Neutrophil (primary cell): ENCODE results near the gene SIGMAR1.

ENCODE experiments used
- H3K27ac ChIP-seq: fragments of 200-600 bp; sonication (generic); 2 replicates; pipeline ENCODE4 v1.5.1; 2016; ENCODE audit warnings: mild to moderate bottlenecking, moderate library complexity
- H3K27me3 ChIP-seq: fragments of 200-600 bp; sonication (generic); 2 replicates; pipeline ENCODE4 v1.6.0; 2016; ENCODE audit warnings: mild to moderate bottlenecking
- H3K36me3 ChIP-seq: fragments of 200-600 bp; sonication (generic); 2 replicates; pipeline ENCODE4 v1.5.1; 2017
- H3K4me1 ChIP-seq, 2 experiments: fragments of 200-600 bp in 1 of 2; sonication (generic) in 1 of 2; 1 replicate in 1 of 2; 2 replicates in 1 of 2; pipeline versions ENCODE4 v1.5.1 to v1.6.1; 2013 to 2016; ENCODE audit warnings: low read depth in 1 of 2, low read length in 1 of 2, mild to moderate bottlenecking in 1 of 2, moderate library complexity in 1 of 2; ENCODE audit not compliant: control insufficient read depth in 1 of 2, insufficient read depth in 1 of 2
- H3K4me3 ChIP-seq, 2 experiments: fragments of 200-600 bp in 1 of 2; sonication (generic) in 1 of 2; 1 replicate in 1 of 2; 2 replicates in 1 of 2; pipeline ENCODE4 v1.5.1; 2013 to 2016; ENCODE audit warnings: low read depth in 1 of 2, low read length in 1 of 2, mild to moderate bottlenecking in 1 of 2, moderate library complexity in 1 of 2
- H3K9me3 ChIP-seq: fragments of 200-600 bp; sonication (generic); 2 replicates; pipeline ENCODE4 v1.5.1; 2016
- CTCF ChIP-seq: fragments of 200-600 bp; sonication (generic); IDR thresholded peaks from 2 replicates; pipeline ENCODE4 v1.5.1; 2016; ENCODE audit warnings: antibody characterized with exemption

SIGMAR1 gene

DNA sequence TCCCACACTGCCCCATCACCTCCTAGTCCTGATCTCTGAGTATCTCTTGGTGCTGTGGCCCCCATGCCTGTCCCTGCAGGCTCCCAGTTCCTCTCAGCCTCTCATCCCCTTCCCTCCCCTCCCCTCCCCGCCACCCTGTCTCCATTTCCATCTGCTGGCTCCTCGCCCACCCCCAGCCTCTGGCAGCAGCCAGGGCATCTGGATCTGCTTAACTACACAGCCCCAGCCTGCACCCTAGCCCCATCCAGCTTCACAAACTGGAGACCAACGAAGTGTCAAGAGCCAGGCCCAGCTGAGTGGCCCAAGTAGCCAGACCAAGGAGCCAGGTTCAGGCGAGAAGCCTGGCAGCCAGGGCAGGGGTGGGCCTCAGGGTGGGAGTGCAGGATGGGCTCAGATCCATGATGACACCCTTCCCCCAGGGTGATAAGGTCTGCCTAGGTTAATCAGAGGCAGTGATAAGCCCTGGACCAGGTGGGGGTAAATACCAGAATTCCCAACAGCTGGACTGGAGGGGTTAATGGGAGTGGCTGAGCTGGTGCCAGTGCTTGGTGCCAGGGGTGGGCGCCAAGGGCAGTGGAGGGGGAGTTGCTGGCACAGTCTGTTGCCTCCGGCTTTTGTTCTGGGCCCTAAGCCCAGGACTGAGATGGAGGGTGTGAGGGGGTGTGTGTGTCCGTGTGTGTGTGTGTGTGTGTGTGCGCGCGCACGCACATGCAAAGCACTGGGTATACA lies 16.9 kb upstream of the SIGMAR1 start:
- H3K36me3 ChIP-seq = peaks cover 9% of the 10 kb centered on the region
- H3K4me3 ChIP-seq = no peak overlapping the region
- H3K4me1 ChIP-seq = peaks cover 6 to 8% of the 10 kb centered on the region in 2 experiments
- TF ChIP-seq CTCF = no peak
- H3K27me3 ChIP-seq = peaks cover 13% of the 10 kb centered on the region
- H3K27ac ChIP-seq = no peak overlapping the region
- no peaks in the 10 kb centered on the region for H3K9me3 ChIP-seq

GRCh38 chr9:34653151-34654072 lies 15.8 kb upstream of the SIGMAR1 start:
- Histone ChIP-seq H3K4me1 (peaks cover 6 to 8% of the 10 kb centered on the region in 2 experiments), H3K4me3 (no peak overlapping the region), H3K27ac (no peak overlapping the region)

GRCh38 chr9:34652602-34653000 lies 15.0 kb upstream of the SIGMAR1 start:
- Histone ChIP-seq H3K27me3 (peaks cover 13% of the 10 kb centered on the region), H3K9me3 (no peaks in the 10 kb centered on the region), H3K36me3 (peaks cover 23% of the 10 kb centered on the region), H3K4me1 (peaks cover 7 to 14% of the 10 kb centered on the region in 2 experiments), H3K27ac (no peak overlapping the region), H3K4me3 (no peak overlapping the region)
- no peak for TF ChIP-seq CTCF

More at GRCh38 chr9:34653151-34654072, 15.8 kb upstream of the SIGMAR1 start:
- H3K36me3 ChIP-seq = peaks cover 20% of the 10 kb centered on the region
- no peak for TF ChIP-seq CTCF
- H3K9me3 ChIP-seq = no peaks in the 10 kb centered on the region
- H3K27me3 ChIP-seq = peaks cover 13% of the 10 kb centered on the region

GRCh38 chr9:34651876-34652601 lies 14.5 kb upstream of the SIGMAR1 start, which contains the start of gene IL11RA:
Gene IL11RA, plus strand, starts transcription at chr9:34652185. Its CDS starts 3,033 bp downstream, at chr9:34655218.
- Histone ChIP-seq H3K4me1 (peaks cover 13 to 19% of the 10 kb centered on the region in 2 experiments), H3K27ac (no peak within 1 kb of the TSS), H3K27me3 (peaks cover 13% of the 10 kb centered on the region), H3K9me3 (no peaks in the 10 kb centered on the region), H3K4me3 (peak within 1 kb of the TSS in 1 of 2 experiments; percentile 27), H3K36me3 (peaks cover 23% of the 10 kb centered on the region)
- no peak for TF ChIP-seq CTCF

DNA sequence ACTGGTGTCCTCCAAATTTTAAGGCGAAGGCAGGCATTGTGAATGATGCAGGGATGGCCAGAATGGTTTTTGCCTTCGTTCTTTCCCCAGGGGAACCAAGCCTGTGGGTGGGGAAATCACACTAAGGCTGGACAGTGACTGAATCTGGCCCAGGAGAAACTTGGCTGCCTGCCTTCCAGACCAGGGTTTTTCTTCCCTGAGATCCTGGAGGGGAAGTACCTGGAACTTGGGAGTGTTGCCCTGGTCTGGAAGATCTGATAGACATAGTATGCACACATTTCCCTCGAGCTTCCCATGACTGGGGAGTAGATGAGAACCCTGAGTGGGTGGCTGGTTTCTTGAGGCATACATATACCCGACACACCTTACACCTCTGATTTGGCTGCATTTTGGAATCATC lies 13.7 kb upstream of the SIGMAR1 start:
- Histone ChIP-seq H3K4me3 (no peak overlapping the region), H3K27me3 (peaks cover 13% of the 10 kb centered on the region), H3K36me3 (peaks cover 23% of the 10 kb centered on the region), H3K27ac (no peak overlapping the region), H3K4me1 (peaks cover 18 to 25% of the 10 kb centered on the region in 2 experiments), H3K9me3 (no peaks in the 10 kb centered on the region)
- no peak for TF ChIP-seq CTCF
